SK-N-SH (cell line): ENCODE data around the gene RAB10.

Experiments used
- EP300 ChIP-seq, 2 experiments: IDR thresholded peaks; 2 replicates each; pipeline versions ENCODE4 v1.4.0 to v1.6.1; 2012; ENCODE audit warnings: borderline replicate concordance in 1 of 2, low read depth in 1 of 2, low read length in 1 of 2
- EZH2phosphoT487 ChIP-seq: fragments of 200-600 bp; sonication (generic); IDR thresholded peaks from 2 replicates; pipeline ENCODE4 v1.6.1; 2017; ENCODE audit warnings: low read depth, mixed run types, mild to moderate bottlenecking, antibody characterized with exemption, moderate library complexity, borderline replicate concordance
- FOSL2 ChIP-seq: IDR thresholded peaks from 2 replicates; pipeline ENCODE4 v1.4.0; 2012; ENCODE audit warnings: low read depth, mild to moderate bottlenecking, moderate library complexity, borderline replicate concordance
- MAX ChIP-seq: IDR thresholded peaks from 2 replicates; pipeline ENCODE4 v1.4.0; 2012; ENCODE audit warnings: low read depth
- POLR2AphosphoS5 ChIP-seq: IDR thresholded peaks from 2 replicates; pipeline ENCODE4 v1.6.1; 2012; ENCODE audit warnings: low read depth, low read length
- RCOR1 ChIP-seq: fragments of 150-350 bp; IDR thresholded peaks from 2 replicates; pipeline ENCODE4 v1.6.1; 2017; ENCODE audit warnings: antibody characterized with exemption, low read length
- TAF1 ChIP-seq: IDR thresholded peaks from 2 replicates; pipeline ENCODE4 v1.6.1; 2012; ENCODE audit warnings: low read depth, mild to moderate bottlenecking, low read length, moderate library complexity, borderline replicate concordance
- YY1 ChIP-seq: IDR thresholded peaks from 2 replicates; pipeline ENCODE4 v1.4.0; 2012; ENCODE audit warnings: low read depth, mild to moderate bottlenecking
- TF ChIP-seq, protein P1 (sequence below): fragments of 200-600 bp; sonication (generic); IDR thresholded peaks from 2 replicates; pipeline ENCODE4 v1.6.1; 2017; ENCODE audit warnings: antibody characterized with exemption, mild to moderate bottlenecking, moderate library complexity
- TF ChIP-seq, protein P2 (sequence below): IDR thresholded peaks from 2 replicates; pipeline ENCODE4 v1.6.1; 2012; ENCODE audit warnings: mild to moderate bottlenecking, low read depth, low read length, moderate library complexity
- TF ChIP-seq, protein P3 (sequence below): fragments of 150-350 bp; IDR thresholded peaks from 2 replicates; pipeline ENCODE4 v1.6.1; 2017; ENCODE audit warnings: antibody characterized with exemption, low read length, low read depth, borderline replicate concordance

GRCh38 chr2:26075173-26075572 lies 41.3 kb downstream of the RAB10 start:
- TF ChIP-seq, protein P1, sequence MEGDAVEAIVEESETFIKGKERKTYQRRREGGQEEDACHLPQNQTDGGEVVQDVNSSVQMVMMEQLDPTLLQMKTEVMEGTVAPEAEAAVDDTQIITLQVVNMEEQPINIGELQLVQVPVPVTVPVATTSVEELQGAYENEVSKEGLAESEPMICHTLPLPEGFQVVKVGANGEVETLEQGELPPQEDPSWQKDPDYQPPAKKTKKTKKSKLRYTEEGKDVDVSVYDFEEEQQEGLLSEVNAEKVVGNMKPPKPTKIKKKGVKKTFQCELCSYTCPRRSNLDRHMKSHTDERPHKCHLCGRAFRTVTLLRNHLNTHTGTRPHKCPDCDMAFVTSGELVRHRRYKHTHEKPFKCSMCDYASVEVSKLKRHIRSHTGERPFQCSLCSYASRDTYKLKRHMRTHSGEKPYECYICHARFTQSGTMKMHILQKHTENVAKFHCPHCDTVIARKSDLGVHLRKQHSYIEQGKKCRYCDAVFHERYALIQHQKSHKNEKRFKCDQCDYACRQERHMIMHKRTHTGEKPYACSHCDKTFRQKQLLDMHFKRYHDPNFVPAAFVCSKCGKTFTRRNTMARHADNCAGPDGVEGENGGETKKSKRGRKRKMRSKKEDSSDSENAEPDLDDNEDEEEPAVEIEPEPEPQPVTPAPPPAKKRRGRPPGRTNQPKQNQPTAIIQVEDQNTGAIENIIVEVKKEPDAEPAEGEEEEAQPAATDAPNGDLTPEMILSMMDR: no peak
- TF ChIP-seq POLR2AphosphoS5 (no peak), MAX (no peak), EZH2phosphoT487 (no peak), RCOR1 (no peak), YY1 (no peak), FOSL2 (no peak), TAF1 (no peak), EP300 (IDR thresholded peaks at IDR 0.05; ENCODE audit: borderline replicate concordance in 1 of 2, low read depth in 1 of 2, low read length in 1 of 2) (no peak)
- TF ChIP-seq, protein P2, sequence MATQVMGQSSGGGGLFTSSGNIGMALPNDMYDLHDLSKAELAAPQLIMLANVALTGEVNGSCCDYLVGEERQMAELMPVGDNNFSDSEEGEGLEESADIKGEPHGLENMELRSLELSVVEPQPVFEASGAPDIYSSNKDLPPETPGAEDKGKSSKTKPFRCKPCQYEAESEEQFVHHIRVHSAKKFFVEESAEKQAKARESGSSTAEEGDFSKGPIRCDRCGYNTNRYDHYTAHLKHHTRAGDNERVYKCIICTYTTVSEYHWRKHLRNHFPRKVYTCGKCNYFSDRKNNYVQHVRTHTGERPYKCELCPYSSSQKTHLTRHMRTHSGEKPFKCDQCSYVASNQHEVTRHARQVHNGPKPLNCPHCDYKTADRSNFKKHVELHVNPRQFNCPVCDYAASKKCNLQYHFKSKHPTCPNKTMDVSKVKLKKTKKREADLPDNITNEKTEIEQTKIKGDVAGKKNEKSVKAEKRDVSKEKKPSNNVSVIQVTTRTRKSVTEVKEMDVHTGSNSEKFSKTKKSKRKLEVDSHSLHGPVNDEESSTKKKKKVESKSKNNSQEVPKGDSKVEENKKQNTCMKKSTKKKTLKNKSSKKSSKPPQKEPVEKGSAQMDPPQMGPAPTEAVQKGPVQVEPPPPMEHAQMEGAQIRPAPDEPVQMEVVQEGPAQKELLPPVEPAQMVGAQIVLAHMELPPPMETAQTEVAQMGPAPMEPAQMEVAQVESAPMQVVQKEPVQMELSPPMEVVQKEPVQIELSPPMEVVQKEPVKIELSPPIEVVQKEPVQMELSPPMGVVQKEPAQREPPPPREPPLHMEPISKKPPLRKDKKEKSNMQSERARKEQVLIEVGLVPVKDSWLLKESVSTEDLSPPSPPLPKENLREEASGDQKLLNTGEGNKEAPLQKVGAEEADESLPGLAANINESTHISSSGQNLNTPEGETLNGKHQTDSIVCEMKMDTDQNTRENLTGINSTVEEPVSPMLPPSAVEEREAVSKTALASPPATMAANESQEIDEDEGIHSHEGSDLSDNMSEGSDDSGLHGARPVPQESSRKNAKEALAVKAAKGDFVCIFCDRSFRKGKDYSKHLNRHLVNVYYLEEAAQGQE: no peak
- TF ChIP-seq, protein P3, sequence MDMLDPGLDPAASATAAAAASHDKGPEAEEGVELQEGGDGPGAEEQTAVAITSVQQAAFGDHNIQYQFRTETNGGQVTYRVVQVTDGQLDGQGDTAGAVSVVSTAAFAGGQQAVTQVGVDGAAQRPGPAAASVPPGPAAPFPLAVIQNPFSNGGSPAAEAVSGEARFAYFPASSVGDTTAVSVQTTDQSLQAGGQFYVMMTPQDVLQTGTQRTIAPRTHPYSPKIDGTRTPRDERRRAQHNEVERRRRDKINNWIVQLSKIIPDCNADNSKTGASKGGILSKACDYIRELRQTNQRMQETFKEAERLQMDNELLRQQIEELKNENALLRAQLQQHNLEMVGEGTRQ: no peak
